ENCODE measurements around the gene RNF14. TPM values are rescaled to one million over a fixed set of nuclear protein-coding genes. Genes with fewer than 3 reads are reported as not detected.

Gene RNF14
- polyA plus RNA-seq, 3 donors, result 9.7 to 52.8 (median 31.2) TPM

GRCh38 chr5:141954194-141954593, 14.7 kb upstream of the RNF14 start:
- H4K20me1 ChIP-seq (ENCODE audit: insufficient read depth, low read length), result no peaks in the 10 kb centered on the region
- no peak overlapping the region for H3K4me3 Mint-ChIP-seq
- no peaks in the 10 kb centered on the region for H3K9me3 ChIP-seq (replicated peaks in 1 of 2; ENCODE audit: control insufficient read depth in 1 of 2, insufficient read depth in 1 of 2, low read length in 2 of 2)
- TF ChIP-seq CTCF (IDR thresholded peaks at IDR 0.05), result no peak
- H3K4me2 ChIP-seq (replicated peaks; ENCODE audit: extremely low read depth, low read length, poor library complexity, severe bottlenecking), result no peak overlapping the region
- peak overlapping the region in 6 of 7 donors; percentile 9 to 77 (median 50) for H3K27ac Mint-ChIP-seq
- 89% methylated on average over 2 of the region's 2 CpGs for WGBS (ENCODE audit: insufficient coverage)
- H3K9me3 Mint-ChIP-seq, result no peaks in the 10 kb centered on the region
- H3K27ac ChIP-seq (ENCODE audit: low read depth in 1 of 2, low read length in 2 of 2), result peak overlapping the region in 1 of 2 donors; percentile 34
- no peaks in the 10 kb centered on the region for H3K27me3 ChIP-seq (ENCODE audit: control insufficient read depth in 2 of 2, insufficient read depth in 2 of 2, low read length in 2 of 2)
- no peak overlapping the region for H3K9ac ChIP-seq (ENCODE audit: insufficient read depth, low read length, poor library complexity, severe bottlenecking)
- intact Hi-C loops (cut with micrococcal nuclease), result no loop called here
- H3K4me1 ChIP-seq (ENCODE audit: control insufficient read depth in 1 of 2, insufficient read depth in 2 of 2, low read length in 2 of 2), result peaks cover 38 to 41% of the 10 kb centered on the region in 2 donors
- H3K79me2 ChIP-seq (ENCODE audit: insufficient read depth, low read length), result no peaks in the 10 kb centered on the region
- H3K36me3 ChIP-seq (replicated peaks in 1 of 2; ENCODE audit: control insufficient read depth in 1 of 2, insufficient read depth in 2 of 2, low read length in 2 of 2), result no peaks in the 10 kb centered on the region
- H3K4me1 Mint-ChIP-seq, result peaks cover 51% of the 10 kb centered on the region
- H3K27me3 Mint-ChIP-seq (ENCODE audit: low read depth in 3 of 3), result peaks cover 4 to 14% (median 6%) of the 10 kb centered on the region in 3 donors
- peak; percentile 39 to 63 (median 61) for DNase-seq
- H3K4me3 ChIP-seq (replicated peaks in 1 of 3; ENCODE audit: low read depth in 2 of 3, low read length in 3 of 3), result no peak overlapping the region
- H3K36me3 Mint-ChIP-seq, result peaks cover 3 to 9% of the 10 kb centered on the region in 2 donors
- no peak overlapping the region for H2AFZ ChIP-seq (ENCODE audit: insufficient read depth, low read depth, low read length, poor library complexity, severe bottlenecking)

- Histone ChIP-seq H3K9ac (ENCODE audit: insufficient read depth, low read length, poor library complexity, severe bottlenecking) (no peak overlapping the region), H4K20me1 (ENCODE audit: insufficient read depth, low read length) (no peaks in the 10 kb centered on the region), H3K9me3 (replicated peaks in 1 of 2; ENCODE audit: control insufficient read depth in 1 of 2, insufficient read depth in 1 of 2, low read length in 2 of 2) (no peaks in the 10 kb centered on the region), H2AFZ (ENCODE audit: insufficient read depth, low read depth, low read length, poor library complexity, severe bottlenecking) (peak overlapping the region; percentile 60), H3K27ac (ENCODE audit: low read depth in 1 of 2, low read length in 2 of 2) (peak overlapping the region in 1 of 2 donors; percentile 73), H3K4me2 (replicated peaks; ENCODE audit: extremely low read depth, low read length, poor library complexity, severe bottlenecking) (peak overlapping the region; percentile 68), H3K4me1 (ENCODE audit: control insufficient read depth in 1 of 2, insufficient read depth in 2 of 2, low read length in 2 of 2) (peaks cover 45 to 61% of the 10 kb centered on the region in 2 donors), H3K36me3 (replicated peaks in 1 of 2; ENCODE audit: control insufficient read depth in 1 of 2, insufficient read depth in 2 of 2, low read length in 2 of 2) (no peaks in the 10 kb centered on the region), H3K27me3 (ENCODE audit: control insufficient read depth in 2 of 2, insufficient read depth in 2 of 2, low read length in 2 of 2) (no peaks in the 10 kb centered on the region), H3K4me3 (replicated peaks in 1 of 3; ENCODE audit: low read depth in 2 of 3, low read length in 3 of 3) (peak overlapping the region in 1 of 3 experiments; percentile 49), H3K79me2 (ENCODE audit: insufficient read depth, low read length) (no peaks in the 10 kb centered on the region)
- no peak for TF ChIP-seq CTCF (IDR thresholded peaks at IDR 0.05)
- WGBS (ENCODE audit: insufficient coverage), result 42% methylated on average over 13 of the region's 16 CpGs
- peaks cover 2 to 7% (median 4%) of the 10 kb centered on the region in 3 donors for H3K27me3 Mint-ChIP-seq (ENCODE audit: low read depth in 3 of 3)
- H3K27ac Mint-ChIP-seq, result peak overlapping the region; percentile 85 to 95 (median 90)
- peaks cover 3 to 6% of the 10 kb centered on the region in 2 donors for H3K36me3 Mint-ChIP-seq
- peaks cover 0 to 2% (median 0%) of the 10 kb centered on the region in 7 donors for H3K9me3 Mint-ChIP-seq
- DNase-seq, result peak in 2 of 3 donors; percentile 25 to 44
- H3K4me3 Mint-ChIP-seq, result peak overlapping the region; percentile 56 to 81
- H3K4me1 Mint-ChIP-seq, result peaks cover 56% of the 10 kb centered on the region
- intact Hi-C loops (cut with micrococcal nuclease), result loop anchor here (5.0 kb wide), 2 partner anchors 35 to 265 kb away; partner anchors contain the start of gene DELE1 (in 1 of the 2)
These were observed 11.4 kb upstream of the RNF14 start for GRCh38 chr5:141957367-141957996.

Data from CD14-positive monocyte (primary cell).